HG02884 (cell line): ENCODE measurements around the gene PLEKHM2.

ENCODE experiments used
- ATAC-seq: cut with Tn5 transposase; IDR thresholded peaks from one replicate; pipeline ENCODE4 v1.9.1; 2021; ENCODE audit warnings: mild to moderate bottlenecking, moderate library complexity; ENCODE audit not compliant: unreplicated experiment

The PLEKHM2 gene

DNA sequence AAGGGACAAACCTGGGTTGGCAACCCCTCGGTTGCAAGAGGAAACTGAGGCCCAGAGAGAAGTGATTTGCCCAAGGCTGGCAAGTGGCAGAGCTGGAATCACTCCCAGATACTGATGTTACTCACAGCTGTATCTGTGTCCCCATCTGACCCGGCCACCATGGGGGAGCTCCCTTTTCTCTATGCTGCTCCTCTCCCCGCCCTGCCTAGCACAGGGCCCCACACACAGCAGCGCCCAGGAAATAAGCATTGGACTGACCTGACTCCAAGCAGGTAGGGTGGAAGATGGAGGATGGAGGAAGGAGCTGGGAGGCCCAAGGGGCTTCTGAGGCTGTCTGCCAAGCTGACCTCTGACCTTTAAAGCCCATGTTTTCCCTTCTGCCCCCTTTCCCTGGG lies 71.5 kb downstream of the PLEKHM2 start:
- no peak for ATAC-seq

GRCh38 chr1:15756143-15757015 lies 72.3 kb downstream of the PLEKHM2 start:
- ATAC-seq = no peak

DNA sequence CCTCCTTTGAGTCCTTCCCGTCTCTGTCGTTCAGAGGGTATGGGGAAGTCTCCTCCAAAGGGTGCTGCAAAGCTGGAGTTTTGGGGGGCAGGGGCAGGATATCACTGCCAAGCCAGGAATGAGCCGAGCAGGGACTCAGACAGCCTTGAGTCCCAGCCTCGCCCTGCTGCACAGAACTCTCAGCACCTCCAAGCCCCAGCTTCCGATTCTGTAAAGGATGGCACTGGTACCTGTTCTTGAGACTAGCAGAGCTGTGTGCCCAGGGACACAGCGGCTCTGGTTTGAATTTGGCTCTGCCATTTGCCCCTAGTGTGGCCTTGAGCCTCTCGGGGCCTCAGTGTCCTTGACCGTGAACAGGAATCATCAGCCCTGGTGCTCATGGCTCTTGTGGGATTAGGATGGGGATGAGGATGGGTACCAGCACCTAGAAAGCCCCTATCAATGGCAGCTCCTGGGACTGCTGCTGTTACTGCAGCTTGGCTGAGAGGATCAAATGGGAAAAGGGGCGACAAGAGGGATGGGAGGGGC lies 73.0 kb downstream of the PLEKHM2 start:
- no peak for ATAC-seq

- ATAC-seq = no peak
Observed at GRCh38 chr1:15757575-15758342, 73.6 kb downstream of the PLEKHM2 start.

DNA sequence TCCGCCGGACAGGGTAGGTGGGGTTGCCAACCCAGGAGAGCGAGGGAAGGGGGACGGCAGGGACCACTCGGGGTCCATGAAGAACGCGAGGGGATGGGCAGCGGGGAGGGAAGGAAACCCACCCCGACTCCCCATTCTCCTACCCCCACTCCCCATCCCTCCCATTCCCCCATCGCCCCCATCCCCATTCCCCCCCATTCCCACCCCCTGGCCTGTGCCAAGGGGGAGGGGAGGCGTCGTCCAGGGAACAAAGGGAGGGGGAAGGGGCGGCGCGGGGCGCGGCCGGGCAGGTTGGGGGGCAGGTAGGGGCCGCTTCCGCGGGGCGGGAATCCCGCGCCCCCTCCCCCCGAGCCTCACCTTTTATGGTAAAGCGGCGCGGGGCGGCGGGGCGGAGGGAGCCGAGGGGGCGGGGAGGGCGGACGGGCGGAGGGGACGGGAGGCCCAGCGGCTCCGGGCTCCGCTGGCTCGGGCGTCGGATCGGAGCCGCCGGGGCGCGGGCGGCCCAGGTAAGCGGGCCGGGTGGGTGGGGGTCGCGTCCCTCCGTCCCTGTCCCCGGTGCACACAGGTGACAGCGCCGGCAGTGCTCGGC lies 74.3 kb downstream of the PLEKHM2 start, which contains the start of gene FBLIM1:
Gene FBLIM1, plus strand, starts transcription at position 453 of the 589 bp plus-strand sequence. CDS start 6,189 bp downstream, outside the sequence.
- no peak for ATAC-seq

GRCh38 chr1:15758953-15759661 lies 75.0 kb downstream of the PLEKHM2 start:
- ATAC-seq = no peak

DNA sequence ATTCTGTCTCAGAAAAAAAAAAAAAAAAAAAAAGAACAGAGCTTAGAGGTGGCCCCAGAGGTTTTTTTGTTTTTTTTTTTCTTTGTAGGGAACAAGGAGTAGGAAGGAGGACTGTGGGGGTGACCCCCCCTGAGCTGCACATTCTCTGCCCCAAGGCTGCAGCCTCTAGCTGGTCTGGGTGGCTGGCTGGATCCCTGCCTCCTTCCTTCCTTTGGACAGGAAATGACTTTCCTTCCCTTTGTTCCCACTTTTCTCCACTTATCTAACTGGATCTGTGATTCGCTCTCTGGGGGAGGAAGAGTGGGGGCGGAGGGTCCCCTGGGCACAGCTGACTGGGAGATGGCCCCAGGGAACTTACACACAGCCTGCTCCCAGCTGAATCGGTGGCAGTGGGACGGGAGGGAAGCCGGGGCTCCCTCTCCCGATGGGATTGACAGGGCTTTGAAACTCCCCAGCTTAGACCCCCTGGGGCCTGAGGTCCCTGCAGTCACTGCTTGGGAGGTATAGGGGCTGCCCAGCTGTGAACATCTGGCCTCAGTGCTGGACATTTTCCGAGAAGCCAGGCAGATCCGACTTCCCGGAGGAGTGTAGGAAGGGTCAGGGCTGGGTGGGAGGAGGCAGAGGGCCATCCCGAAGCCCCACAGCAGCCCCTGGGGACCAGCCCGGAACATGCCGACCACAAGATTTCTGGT lies 76.5 kb downstream of the PLEKHM2 start:
- ATAC-seq = no peak

GRCh38 chr1:15761366-15762128 lies 77.4 kb downstream of the PLEKHM2 start:
- ATAC-seq = no peak

DNA sequence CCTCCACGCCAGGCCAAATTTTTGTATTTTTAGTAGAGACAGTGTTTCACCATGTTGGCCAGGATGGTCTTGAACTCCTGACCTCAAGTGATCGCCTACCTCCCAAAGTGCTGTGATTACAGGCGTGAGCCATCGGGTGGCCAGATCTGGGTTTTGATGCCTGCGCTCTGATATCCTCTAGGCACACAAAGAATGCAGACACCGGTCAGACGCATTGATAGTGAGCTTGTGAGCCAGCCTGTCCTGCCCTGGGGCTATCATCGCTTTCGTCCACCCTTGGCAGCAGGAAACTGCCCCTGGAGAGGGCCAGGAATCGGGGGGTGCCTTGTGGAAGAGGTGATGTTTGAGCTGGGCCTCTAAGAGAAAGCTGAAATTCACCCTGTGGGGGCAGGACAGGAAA lies 78.4 kb downstream of the PLEKHM2 start:
- ATAC-seq = no peak

- no peak for ATAC-seq
Observed at GRCh38 chr1:15764269-15764764, 80.2 kb downstream of the PLEKHM2 start.

DNA sequence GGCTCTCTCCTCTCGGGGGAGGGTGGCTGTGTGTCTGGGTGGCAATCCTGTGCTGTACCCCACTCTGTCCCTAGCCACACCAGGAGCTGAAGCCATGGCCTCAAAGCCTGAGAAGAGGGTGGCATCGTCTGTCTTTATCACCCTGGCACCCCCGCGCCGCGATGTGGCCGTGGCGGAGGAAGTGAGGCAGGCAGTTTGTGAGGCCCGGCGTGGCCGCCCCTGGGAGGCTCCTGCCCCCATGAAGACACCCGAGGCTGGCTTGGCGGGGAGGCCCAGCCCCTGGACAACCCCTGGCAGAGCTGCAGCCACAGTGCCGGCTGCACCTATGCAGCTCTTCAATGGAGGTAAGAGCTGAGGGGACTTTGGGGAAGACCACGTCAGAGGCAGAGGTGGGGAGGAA lies 80.8 kb downstream of the PLEKHM2 start:
- ATAC-seq = no peak

- no peak for ATAC-seq
Observed at GRCh38 chr1:15765495-15766194, 81.5 kb downstream of the PLEKHM2 start.

DNA sequence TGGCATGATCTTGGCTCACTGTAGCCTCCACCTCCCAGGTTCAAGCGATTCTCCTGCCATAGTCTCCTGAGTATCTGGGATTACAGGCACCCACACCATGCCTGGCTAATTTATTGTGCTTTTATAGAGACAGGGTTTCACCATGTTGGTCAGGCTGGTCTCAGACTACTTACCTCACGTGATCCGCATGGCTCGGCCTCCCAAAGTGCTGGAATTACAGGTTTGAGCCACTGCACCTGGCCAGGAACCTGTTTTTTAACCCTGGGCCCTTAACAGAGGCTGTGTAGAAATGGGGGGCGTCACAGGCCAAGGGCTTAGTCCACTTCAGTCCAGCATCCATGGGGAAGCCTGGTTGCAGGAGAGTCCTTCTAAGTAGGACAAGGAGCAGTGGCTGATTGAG lies 83.8 kb downstream of the PLEKHM2 start:
- ATAC-seq = no peak

GRCh38 chr1:15768388-15768787 lies 84.3 kb downstream of the PLEKHM2 start:
- ATAC-seq = no peak

DNA sequence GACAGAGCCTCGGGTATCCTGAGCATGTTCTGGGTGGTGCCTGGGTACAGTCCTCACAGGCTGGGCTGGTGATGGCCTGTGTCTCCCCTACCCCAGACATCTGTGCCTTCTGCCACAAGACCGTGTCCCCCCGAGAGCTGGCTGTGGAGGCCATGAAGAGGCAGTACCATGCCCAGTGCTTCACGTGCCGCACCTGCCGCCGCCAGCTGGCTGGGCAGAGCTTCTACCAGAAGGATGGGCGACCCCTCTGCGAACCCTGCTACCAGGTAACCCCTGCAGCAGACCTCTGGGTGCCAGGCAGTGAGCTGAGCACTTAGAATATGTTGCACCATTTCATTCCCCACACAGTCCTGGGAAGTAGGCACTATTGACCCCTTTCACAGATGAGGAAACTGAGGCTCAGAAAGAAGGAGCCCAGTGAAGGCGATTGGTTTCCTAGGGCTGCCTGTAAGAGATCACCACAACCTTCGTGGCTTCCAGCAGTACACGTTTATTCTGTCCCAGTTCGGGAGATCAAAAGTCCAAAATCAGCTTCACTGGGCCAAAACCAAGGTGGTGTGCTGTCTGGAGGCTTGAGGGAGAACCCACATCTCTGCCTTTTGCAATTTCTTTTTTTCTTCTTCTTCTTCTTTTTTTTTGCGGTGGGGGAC lies 86.3 kb downstream of the PLEKHM2 start:
- ATAC-seq = no peak

- no peak for ATAC-seq
Observed at GRCh38 chr1:15771836-15772515, 87.9 kb downstream of the PLEKHM2 start.

DNA sequence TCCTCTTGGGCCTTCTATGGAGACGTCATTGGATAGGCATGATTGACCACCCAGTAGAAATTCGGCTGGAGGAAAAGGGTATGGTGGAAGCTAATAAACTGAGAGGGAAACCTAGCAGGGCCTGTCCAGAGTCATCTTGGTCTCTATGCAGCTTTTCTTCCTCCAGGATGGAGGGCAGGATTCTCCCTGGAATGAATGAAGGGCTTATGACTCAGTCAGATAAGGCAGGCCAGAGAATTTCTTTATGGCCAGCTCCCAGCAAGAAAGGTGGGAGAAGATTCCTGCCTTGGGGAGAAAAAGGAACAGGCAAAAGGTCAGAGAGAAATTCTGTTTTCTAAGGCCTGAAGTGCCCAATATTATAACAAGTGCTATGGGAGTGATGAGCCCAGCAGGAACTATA lies 91.6 kb downstream of the PLEKHM2 start:
- ATAC-seq = no peak
